Ishikawa (cell line): ENCODE measurements around the gene HOXD12.

Experiments
- CEBPB ChIP-seq: IDR thresholded peaks from 2 replicates; pipeline ENCODE4 v1.6.1; 2012
- CREB1 ChIP-seq: IDR thresholded peaks from 2 replicates; pipeline ENCODE4 v1.6.1; 2012; ENCODE audit warnings: low read depth
- EGR1 ChIP-seq: IDR thresholded peaks from 2 replicates; pipeline ENCODE4 v1.6.1; 2012
- EP300 ChIP-seq: IDR thresholded peaks from 2 replicates; pipeline ENCODE4 v1.6.1; 2012; ENCODE audit warnings: borderline replicate concordance
- FOXM1 ChIP-seq: IDR thresholded peaks from 2 replicates; pipeline ENCODE4 v1.6.1; 2012; ENCODE audit warnings: low read depth, borderline replicate concordance
- MAX ChIP-seq: IDR thresholded peaks from 2 replicates; pipeline ENCODE4 v1.6.1; 2012
- NFIC ChIP-seq: IDR thresholded peaks from 2 replicates; pipeline ENCODE4 v1.6.1; 2012
- RAD21 ChIP-seq: IDR thresholded peaks from 2 replicates; pipeline ENCODE4 v1.6.1; 2012; ENCODE audit warnings: low read depth
- REST ChIP-seq: IDR thresholded peaks from 2 replicates; pipeline ENCODE4 v1.6.1; 2012; ENCODE audit warnings: low read depth, mild to moderate bottlenecking
- TAF1 ChIP-seq: IDR thresholded peaks from 2 replicates; pipeline ENCODE4 v1.6.1; 2012; ENCODE audit warnings: low read depth, mild to moderate bottlenecking
- TCF12 ChIP-seq: IDR thresholded peaks from 2 replicates; pipeline ENCODE4 v1.6.1; 2012; ENCODE audit warnings: low read depth
- TEAD4 ChIP-seq: IDR thresholded peaks from 2 replicates; pipeline ENCODE4 v1.6.1; 2012
- YY1 ChIP-seq: IDR thresholded peaks from 2 replicates; pipeline ENCODE4 v1.6.1; 2012; ENCODE audit warnings: low read depth
- ZBTB7A ChIP-seq: IDR thresholded peaks from 2 replicates; pipeline ENCODE4 v1.6.1; 2012; ENCODE audit warnings: low read depth
- TF ChIP-seq, protein P1 (sequence below): IDR thresholded peaks from 2 replicates; pipeline ENCODE4 v1.6.1; 2012

Gene HOXD12

GRCh38 chr2:176067589-176068418 is 31.8 kb upstream of the HOXD12 start:
- TF ChIP-seq TCF12 (no peak), NFIC (no peak), RAD21 (no peak)

- TF ChIP-seq, protein P1, sequence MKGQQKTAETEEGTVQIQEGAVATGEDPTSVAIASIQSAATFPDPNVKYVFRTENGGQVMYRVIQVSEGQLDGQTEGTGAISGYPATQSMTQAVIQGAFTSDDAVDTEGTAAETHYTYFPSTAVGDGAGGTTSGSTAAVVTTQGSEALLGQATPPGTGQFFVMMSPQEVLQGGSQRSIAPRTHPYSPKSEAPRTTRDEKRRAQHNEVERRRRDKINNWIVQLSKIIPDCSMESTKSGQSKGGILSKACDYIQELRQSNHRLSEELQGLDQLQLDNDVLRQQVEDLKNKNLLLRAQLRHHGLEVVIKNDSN, result no peak
- no peak for TF ChIP-seq TEAD4
- no peak for TF ChIP-seq EGR1
- TF ChIP-seq TCF12, result no peak
- TF ChIP-seq EP300, result no peak
- no peak for TF ChIP-seq FOXM1
- no peak for TF ChIP-seq REST
- TF ChIP-seq NFIC, result no peak
- no peak for TF ChIP-seq RAD21
- TF ChIP-seq YY1, result no peak
- no peak for TF ChIP-seq ZBTB7A
- no peak for TF ChIP-seq CEBPB
- no peak for TF ChIP-seq CREB1
- TF ChIP-seq TAF1, result no peak
- no peak for TF ChIP-seq MAX
These were observed 31.2 kb upstream of the HOXD12 start for GRCh38 chr2:176068419-176068832.

- TF ChIP-seq FOXM1 (no peak), RAD21 (no peak), MAX (no peak), TCF12 (no peak), CREB1 (no peak), CEBPB (no peak), YY1 (no peak), TEAD4 (no peak), EGR1 (no peak), TAF1 (no peak), NFIC (no peak), ZBTB7A (no peak)
- TF ChIP-seq, protein P1, result no peak
These were observed 28.0 kb upstream of the HOXD12 start for GRCh38 chr2:176071330-176072291.

DNA sequence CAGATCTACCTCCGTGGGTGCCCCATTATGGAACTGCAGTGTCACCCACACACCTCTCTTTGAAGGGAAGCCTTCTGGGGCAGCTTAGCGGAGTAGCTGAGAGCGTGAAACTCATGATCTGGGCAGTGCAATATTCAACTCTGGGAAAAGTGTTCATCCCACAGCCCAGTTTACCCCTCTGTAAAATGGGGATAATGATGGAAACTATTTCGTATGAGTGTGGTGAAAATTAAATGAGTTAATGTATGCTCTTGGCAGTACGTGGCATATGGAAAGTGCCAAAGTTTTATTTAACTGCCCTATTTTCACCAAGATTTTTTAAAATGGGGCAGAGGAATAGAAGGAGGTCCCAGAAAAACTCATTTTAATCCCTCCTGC is 27.3 kb upstream of the HOXD12 start:
- TF ChIP-seq EP300, result no peak
- TF ChIP-seq, protein P1, result no peak
- TF ChIP-seq YY1, result no peak
- no peak for TF ChIP-seq FOXM1
- no peak for TF ChIP-seq TAF1
- no peak for TF ChIP-seq ZBTB7A
- TF ChIP-seq TEAD4, result no peak
- TF ChIP-seq REST, result no peak
- no peak for TF ChIP-seq CEBPB
